Mammary epithelial cell (primary cell): ENCODE data around the gene NEDD4.

Experiments used
- EZH2 ChIP-seq: IDR thresholded peaks from 2 replicates; pipeline ENCODE4 v1.6.1; 2012; ENCODE audit warnings: low read length, inconsistent platforms, borderline replicate concordance
- TF ChIP-seq, protein P1 (sequence below), 2 donors: IDR thresholded peaks in 1 of 2; conservative IDR thresholded peaks in 1 of 2; 2 replicates each; pipeline ENCODE4 v1.5.1; 2011 to 2012; ENCODE audit warnings: inconsistent platforms in 2 of 2, low read length in 2 of 2, mild to moderate bottlenecking in 2 of 2, control low read depth in 1 of 2, low read depth in 1 of 2; ENCODE audit not compliant: insufficient read depth in 1 of 2; ENCODE audit errors: extremely low read depth in 1 of 2

DNA sequence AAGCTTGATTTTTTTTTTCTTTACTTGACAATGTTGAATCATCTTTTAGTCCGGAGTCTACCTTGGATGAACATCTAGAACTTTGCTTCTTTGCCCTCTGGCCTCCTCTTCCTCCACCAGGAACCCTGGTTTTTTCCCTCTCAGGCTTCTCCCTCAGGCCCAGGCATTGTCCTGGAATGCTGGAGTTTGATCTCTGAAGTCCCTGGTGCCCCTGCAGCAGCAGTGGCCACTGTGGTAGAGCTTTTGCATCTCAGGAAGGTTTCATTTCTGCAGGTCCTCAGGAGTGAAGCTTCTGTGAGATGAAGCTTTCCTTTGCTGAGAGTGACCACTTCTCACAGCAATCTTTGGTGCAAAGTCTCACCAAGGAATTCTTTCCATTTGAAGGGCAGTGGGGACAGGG lies 39.0 kb upstream of the NEDD4 start:
- TF ChIP-seq, protein P1, sequence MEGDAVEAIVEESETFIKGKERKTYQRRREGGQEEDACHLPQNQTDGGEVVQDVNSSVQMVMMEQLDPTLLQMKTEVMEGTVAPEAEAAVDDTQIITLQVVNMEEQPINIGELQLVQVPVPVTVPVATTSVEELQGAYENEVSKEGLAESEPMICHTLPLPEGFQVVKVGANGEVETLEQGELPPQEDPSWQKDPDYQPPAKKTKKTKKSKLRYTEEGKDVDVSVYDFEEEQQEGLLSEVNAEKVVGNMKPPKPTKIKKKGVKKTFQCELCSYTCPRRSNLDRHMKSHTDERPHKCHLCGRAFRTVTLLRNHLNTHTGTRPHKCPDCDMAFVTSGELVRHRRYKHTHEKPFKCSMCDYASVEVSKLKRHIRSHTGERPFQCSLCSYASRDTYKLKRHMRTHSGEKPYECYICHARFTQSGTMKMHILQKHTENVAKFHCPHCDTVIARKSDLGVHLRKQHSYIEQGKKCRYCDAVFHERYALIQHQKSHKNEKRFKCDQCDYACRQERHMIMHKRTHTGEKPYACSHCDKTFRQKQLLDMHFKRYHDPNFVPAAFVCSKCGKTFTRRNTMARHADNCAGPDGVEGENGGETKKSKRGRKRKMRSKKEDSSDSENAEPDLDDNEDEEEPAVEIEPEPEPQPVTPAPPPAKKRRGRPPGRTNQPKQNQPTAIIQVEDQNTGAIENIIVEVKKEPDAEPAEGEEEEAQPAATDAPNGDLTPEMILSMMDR (conservative IDR thresholded peaks at IDR 0.05 in 1 of 2, IDR thresholded peaks at IDR 0.05 in 1 of 2; ENCODE audit: extremely low read depth in 1 of 2, insufficient read depth in 1 of 2, low read depth in 1 of 2, low read length in 2 of 2): no peak
- no peak for TF ChIP-seq EZH2
